Urothelium cell line (cell line): Measurements from ENCODE around the gene TCF3.
"Not testable (repeated sequence)": the region's sequence is repeated elsewhere in the genome, so short reads cannot be mapped to it uniquely, and the experiment has no call there.

ENCODE experiments used
- DNase-seq: peaks from one replicate; pipeline ENCODE4 v3.0.0; 2011; ENCODE audit warnings: low spot score, mixed read lengths
- FAIRE-seq: peaks from 2 replicates; lab custom pipeline; 2011; peaks lifted over from hg19 to GRCh38; lab: Jason Lieb, UNC

The TCF3 gene

GRCh38 chr19:1673645-1674292 is 21.4 kb upstream of the TCF3 start:
- DNase-seq = no peak

GRCh38 chr19:1672769-1673644 is 20.6 kb upstream of the TCF3 start:
- no peak for FAIRE-seq
- no peak for DNase-seq

More at GRCh38 chr19:1673645-1674292, 21.4 kb upstream of the TCF3 start:
- no peak for FAIRE-seq

GRCh38 chr19:1672038-1672768 is 19.8 kb upstream of the TCF3 start:
- DNase-seq = peak; percentile 58

GRCh38 chr19:1671716-1672037 is 19.3 kb upstream of the TCF3 start:
- peak; percentile 37 for DNase-seq
- FAIRE-seq = no peak

More at GRCh38 chr19:1672038-1672768, 19.8 kb upstream of the TCF3 start:
- FAIRE-seq = no peak

GRCh38 chr19:1670747-1671146 is 18.3 kb upstream of the TCF3 start:
- not testable (repeated sequence) for DNase-seq

GRCh38 chr19:1668486-1669270 is 16.3 kb upstream of the TCF3 start:
- FAIRE-seq (no peak), DNase-seq (no peak)

More at GRCh38 chr19:1670747-1671146, 18.3 kb upstream of the TCF3 start:
- FAIRE-seq = not testable (repeated sequence)

GRCh38 chr19:1668048-1668485 is 15.7 kb upstream of the TCF3 start:
- FAIRE-seq = no peak

GRCh38 chr19:1665565-1666047 is 13.2 kb upstream of the TCF3 start:
- DNase-seq (no peak), FAIRE-seq (no peak)

More at GRCh38 chr19:1668048-1668485, 15.7 kb upstream of the TCF3 start:
- no peak for DNase-seq

- no peak for DNase-seq
These were observed 11.4 kb upstream of the TCF3 start for GRCh38 chr19:1663852-1664251.

GRCh38 chr19:1663227-1663626 is 10.8 kb upstream of the TCF3 start:
- FAIRE-seq, DNase-seq: not testable (repeated sequence)

More at GRCh38 chr19:1663852-1664251, 11.4 kb upstream of the TCF3 start:
- no peak for FAIRE-seq

GRCh38 chr19:1661995-1662394 is 9.6 kb upstream of the TCF3 start:
- DNase-seq (no peak), FAIRE-seq (no peak)

GRCh38 chr19:1659084-1659427 is 6.6 kb upstream of the TCF3 start:
- DNase-seq (no peak), FAIRE-seq (no peak)

- FAIRE-seq (no peak), DNase-seq (no peak)
These were observed 6.0 kb upstream of the TCF3 start for GRCh38 chr19:1658150-1659083.

- no peak for FAIRE-seq
These were observed 5.3 kb upstream of the TCF3 start for GRCh38 chr19:1657746-1658145.

GRCh38 chr19:1656988-1657536 is 4.6 kb upstream of the TCF3 start:
- DNase-seq = no peak
- FAIRE-seq = no peak

More at GRCh38 chr19:1657746-1658145, 5.3 kb upstream of the TCF3 start:
- no peak for DNase-seq

- FAIRE-seq = no peak
These were observed 3.7 kb upstream of the TCF3 start for GRCh38 chr19:1655987-1656608.

GRCh38 chr19:1655131-1655981 is 2.9 kb upstream of the TCF3 start:
- DNase-seq = no peak
- FAIRE-seq = no peak

More at GRCh38 chr19:1655987-1656608, 3.7 kb upstream of the TCF3 start:
- DNase-seq = no peak
